ENCODE measurements around the gene RFT1.

DNA sequence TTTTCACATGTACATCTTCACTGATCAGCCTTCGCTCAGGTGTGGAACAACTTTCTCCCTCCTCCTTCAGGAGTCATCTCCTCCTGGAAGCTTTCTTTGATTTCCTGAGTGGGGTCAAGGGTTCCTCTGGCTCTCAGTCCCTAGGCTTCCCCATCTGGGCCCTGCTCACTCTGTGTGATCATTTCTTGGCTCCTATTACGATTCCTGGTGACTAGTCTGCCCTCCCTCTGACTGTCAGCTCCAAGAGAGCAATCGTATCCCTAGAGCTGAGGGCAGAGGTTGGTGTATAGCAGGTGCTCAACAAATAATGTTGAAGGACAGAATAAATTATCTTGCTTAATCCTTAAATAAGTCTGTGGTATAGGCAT is 15.5 kb upstream of the RFT1 start:
- TF ChIP-seq, protein P1, sequence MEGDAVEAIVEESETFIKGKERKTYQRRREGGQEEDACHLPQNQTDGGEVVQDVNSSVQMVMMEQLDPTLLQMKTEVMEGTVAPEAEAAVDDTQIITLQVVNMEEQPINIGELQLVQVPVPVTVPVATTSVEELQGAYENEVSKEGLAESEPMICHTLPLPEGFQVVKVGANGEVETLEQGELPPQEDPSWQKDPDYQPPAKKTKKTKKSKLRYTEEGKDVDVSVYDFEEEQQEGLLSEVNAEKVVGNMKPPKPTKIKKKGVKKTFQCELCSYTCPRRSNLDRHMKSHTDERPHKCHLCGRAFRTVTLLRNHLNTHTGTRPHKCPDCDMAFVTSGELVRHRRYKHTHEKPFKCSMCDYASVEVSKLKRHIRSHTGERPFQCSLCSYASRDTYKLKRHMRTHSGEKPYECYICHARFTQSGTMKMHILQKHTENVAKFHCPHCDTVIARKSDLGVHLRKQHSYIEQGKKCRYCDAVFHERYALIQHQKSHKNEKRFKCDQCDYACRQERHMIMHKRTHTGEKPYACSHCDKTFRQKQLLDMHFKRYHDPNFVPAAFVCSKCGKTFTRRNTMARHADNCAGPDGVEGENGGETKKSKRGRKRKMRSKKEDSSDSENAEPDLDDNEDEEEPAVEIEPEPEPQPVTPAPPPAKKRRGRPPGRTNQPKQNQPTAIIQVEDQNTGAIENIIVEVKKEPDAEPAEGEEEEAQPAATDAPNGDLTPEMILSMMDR (IDR thresholded peaks at IDR 0.05), result no peak
- TF ChIP-seq POLR2A (IDR thresholded peaks at IDR 0.05) (no peak), EP300 (IDR thresholded peaks at IDR 0.05) (no peak)

Measured in ovary (tissue), 3 donors.